ENCODE measurements around the gene TUBA1C. TPM values are rescaled to one million over a fixed set of nuclear protein-coding genes. Genes with fewer than 3 reads are reported as not detected.
"Not testable (repeated sequence)": the region's sequence is repeated elsewhere in the genome, so short reads cannot be mapped to it uniquely, and the experiment has no call there.

The TUBA1C gene
- total RNA-seq, 2 experiments from 2014 or later, result 308 to 324 TPM

DNA sequence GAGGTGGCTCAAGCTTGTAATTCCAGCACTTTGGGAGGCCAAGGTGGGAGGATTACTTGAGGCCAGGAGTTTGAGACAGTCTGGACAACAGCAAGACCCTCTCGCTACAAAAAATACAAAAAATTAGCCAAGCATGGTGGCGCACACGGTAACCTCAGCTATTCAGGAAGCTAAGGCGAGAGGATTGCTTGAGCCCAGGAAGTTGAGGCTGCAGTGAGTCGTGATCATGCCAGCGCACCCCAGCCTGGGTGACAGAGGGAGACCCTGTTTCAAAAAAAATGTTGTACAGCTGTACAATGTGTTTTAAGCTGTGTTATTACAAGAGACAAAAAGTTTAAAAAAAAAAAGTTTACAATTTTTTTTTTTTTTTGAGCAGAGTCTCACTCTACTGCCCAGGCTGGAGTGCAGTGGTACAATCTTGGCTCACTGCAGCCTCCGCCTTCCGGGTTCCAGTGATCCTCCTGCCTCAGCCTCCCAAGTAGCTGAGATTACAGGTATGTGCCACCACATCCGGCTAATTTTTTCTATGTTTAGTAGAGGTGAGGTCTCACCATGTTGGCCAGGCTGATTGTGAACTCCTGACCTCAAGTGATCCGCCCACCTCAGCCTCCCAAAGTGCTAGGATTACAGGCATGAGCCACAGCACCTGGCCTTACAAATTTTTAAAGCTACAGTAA lies 7.2 kb upstream of the TUBA1C start:
- not testable (repeated sequence) for H3K27me3 Mint-ChIP-seq (ENCODE audit: low read depth); H3K36me3 Mint-ChIP-seq (ENCODE audit: low read depth); H3K9me3 Mint-ChIP-seq (ENCODE audit: insufficient read depth); H3K4me1 Mint-ChIP-seq (ENCODE audit: low read depth); DNase-seq; H3K27ac Mint-ChIP-seq; ATAC-seq; H3K4me3 Mint-ChIP-seq
- POLR2A ChIA-PET, result interaction anchor here (0.6 to 0.7 kb wide), 2 partner anchors 24 to 484 kb away, joined by 3 read pairs; partner anchors contain the start of gene TMBIM6
- CTCF ChIA-PET, result interaction anchor here (1.1 kb wide), 2 partner anchors 74 to 84 kb away, joined by 3 to 4 read pairs; no protein-coding TSS in a partner anchor

DNA sequence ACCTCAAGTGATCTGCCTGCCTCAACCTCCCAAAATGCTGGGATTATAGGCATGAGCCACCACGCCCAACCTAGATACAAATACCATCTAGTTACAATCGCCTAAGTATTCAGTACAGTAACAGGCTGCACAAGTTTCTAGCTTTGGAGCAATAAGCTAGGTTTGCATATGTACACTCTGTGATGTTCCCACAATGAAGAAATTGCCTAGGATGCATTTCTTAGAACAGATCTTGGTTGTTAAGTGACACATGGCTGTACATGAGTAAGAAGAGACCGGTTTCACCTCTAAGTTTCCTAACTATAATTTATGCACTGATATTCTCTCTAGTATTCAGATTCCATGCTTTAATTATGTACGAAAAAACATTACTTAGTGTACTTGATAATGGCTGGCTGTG lies 5.4 kb upstream of the TUBA1C start:
- POLR2A ChIA-PET, result interaction anchor here (0.7 kb wide), 1 partner anchor 71 kb away, joined by 4 read pairs; no protein-coding TSS in a partner anchor
- H3K36me3 Mint-ChIP-seq (ENCODE audit: low read depth), result peaks cover 7% of the 10 kb centered on the region
- CTCF ChIA-PET, result no interaction called here
- DNase-seq (no peak), ATAC-seq (no peak)
- no peaks in the 10 kb centered on the region for H3K27me3 Mint-ChIP-seq (ENCODE audit: low read depth)
- H3K27ac Mint-ChIP-seq, result no peak overlapping the region
- no peaks in the 10 kb centered on the region for H3K9me3 Mint-ChIP-seq (ENCODE audit: insufficient read depth)
- H3K4me1 Mint-ChIP-seq (ENCODE audit: low read depth), result peaks cover 18% of the 10 kb centered on the region
- no peak overlapping the region for H3K4me3 Mint-ChIP-seq

DNA sequence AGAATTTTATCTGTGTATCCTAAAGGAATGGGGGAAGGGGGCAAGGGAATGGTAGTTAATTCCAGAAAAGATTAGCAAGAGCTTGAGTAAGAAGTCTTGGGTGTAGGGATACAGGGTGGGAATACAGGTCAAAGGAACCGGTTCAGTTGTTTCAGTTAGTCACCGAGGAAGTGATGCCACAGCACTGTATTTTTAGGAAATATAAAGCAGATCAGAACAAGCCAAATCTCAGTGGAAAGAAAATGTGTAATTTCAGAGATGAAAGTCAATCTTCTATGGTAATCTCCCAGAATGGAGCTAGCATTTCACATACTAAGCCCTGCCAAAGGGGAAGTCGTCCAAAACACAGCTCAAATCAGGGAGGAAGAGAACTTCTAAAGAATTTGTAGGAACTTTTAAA lies 4.7 kb upstream of the TUBA1C start:
- no peak for ATAC-seq
- no peaks in the 10 kb centered on the region for H3K9me3 Mint-ChIP-seq (ENCODE audit: insufficient read depth)
- ChIA-PET POLR2A (interaction anchor here (0.7 kb wide), 1 partner anchor 72 kb away, joined by 4 read pairs; no protein-coding TSS in a partner anchor), CTCF (no interaction called here)
- H3K4me3 Mint-ChIP-seq, result no peak overlapping the region
- DNase-seq, result no peak
- peaks cover 18% of the 10 kb centered on the region for H3K4me1 Mint-ChIP-seq (ENCODE audit: low read depth)
- H3K36me3 Mint-ChIP-seq (ENCODE audit: low read depth), result peaks cover 7% of the 10 kb centered on the region
- H3K27me3 Mint-ChIP-seq (ENCODE audit: low read depth), result no peaks in the 10 kb centered on the region
- no peak overlapping the region for H3K27ac Mint-ChIP-seq

- Mint-ChIP-seq H3K36me3 (ENCODE audit: low read depth) (peaks cover 11% of the 10 kb centered on the region), H3K4me1 (ENCODE audit: low read depth) (peaks cover 20% of the 10 kb centered on the region), H3K4me3 (no peak overlapping the region), H3K9me3 (ENCODE audit: insufficient read depth) (no peaks in the 10 kb centered on the region), H3K27me3 (ENCODE audit: low read depth) (no peaks in the 10 kb centered on the region), H3K27ac (no peak overlapping the region)
- no peak for ATAC-seq
- ChIA-PET POLR2A (no interaction called here), CTCF (no interaction called here)
- DNase-seq, result no peak
Measured at GRCh38 chr12:49260571-49261363, 4.1 kb upstream of the TUBA1C start.

DNA sequence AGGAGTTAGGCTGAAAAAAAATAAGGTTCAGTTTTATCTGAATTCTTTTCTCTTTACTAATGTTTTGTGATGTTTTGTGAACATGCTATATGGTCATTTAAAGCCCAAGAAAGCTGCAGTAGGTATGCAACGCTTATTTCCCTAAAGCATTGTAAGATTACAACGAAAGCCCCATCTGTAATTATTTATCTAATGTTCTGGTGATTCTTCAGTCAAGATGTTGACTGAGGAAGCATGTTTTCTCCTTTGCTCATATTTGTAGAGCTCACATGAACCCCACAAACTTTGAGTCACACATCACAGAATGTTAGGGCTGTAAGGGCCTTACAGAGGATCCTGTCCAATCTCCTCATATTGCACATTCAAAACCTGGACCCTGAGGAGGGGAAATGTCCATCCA lies 3.2 kb upstream of the TUBA1C start:
- CTCF ChIA-PET, result no interaction called here
- POLR2A ChIA-PET, result no interaction called here
- ATAC-seq, result no peak
- DNase-seq, result no peak
- no peak overlapping the region for H3K27ac Mint-ChIP-seq
- H3K4me1 Mint-ChIP-seq (ENCODE audit: low read depth), result peaks cover 26% of the 10 kb centered on the region
- no peaks in the 10 kb centered on the region for H3K27me3 Mint-ChIP-seq (ENCODE audit: low read depth)
- no peak overlapping the region for H3K4me3 Mint-ChIP-seq
- peaks cover 16% of the 10 kb centered on the region for H3K36me3 Mint-ChIP-seq (ENCODE audit: low read depth)
- no peaks in the 10 kb centered on the region for H3K9me3 Mint-ChIP-seq (ENCODE audit: insufficient read depth)

GRCh38 chr12:49263400-49263763 lies 1.5 kb upstream of the TUBA1C start:
- POLR2A ChIA-PET, result interaction anchor here (0.5 to 4.4 kb wide), 10 partner anchors 10 to 478 kb away, joined by 3 to 49 read pairs (median 4); partner anchors contain the start of genes TMBIM6, TROAP, TUBA1A and TUBA1B
- DNase-seq (no peak), ATAC-seq (no peak)
- H3K9me3 Mint-ChIP-seq (ENCODE audit: insufficient read depth), result no peaks in the 10 kb centered on the region
- peaks cover 35% of the 10 kb centered on the region for H3K4me1 Mint-ChIP-seq (ENCODE audit: low read depth)
- peaks cover 28% of the 10 kb centered on the region for H3K36me3 Mint-ChIP-seq (ENCODE audit: low read depth)
- H3K4me3 Mint-ChIP-seq, result peak overlapping the region; percentile 85
- CTCF ChIA-PET, result interaction anchor here (1.0 to 2.8 kb wide), 9 partner anchors 10 to 176 kb away, joined by 3 to 14 read pairs (median 4); partner anchors contain the start of gene TUBA1B
- H3K27me3 Mint-ChIP-seq (ENCODE audit: low read depth), result no peaks in the 10 kb centered on the region
- peak overlapping the region; percentile 55 for H3K27ac Mint-ChIP-seq

DNA sequence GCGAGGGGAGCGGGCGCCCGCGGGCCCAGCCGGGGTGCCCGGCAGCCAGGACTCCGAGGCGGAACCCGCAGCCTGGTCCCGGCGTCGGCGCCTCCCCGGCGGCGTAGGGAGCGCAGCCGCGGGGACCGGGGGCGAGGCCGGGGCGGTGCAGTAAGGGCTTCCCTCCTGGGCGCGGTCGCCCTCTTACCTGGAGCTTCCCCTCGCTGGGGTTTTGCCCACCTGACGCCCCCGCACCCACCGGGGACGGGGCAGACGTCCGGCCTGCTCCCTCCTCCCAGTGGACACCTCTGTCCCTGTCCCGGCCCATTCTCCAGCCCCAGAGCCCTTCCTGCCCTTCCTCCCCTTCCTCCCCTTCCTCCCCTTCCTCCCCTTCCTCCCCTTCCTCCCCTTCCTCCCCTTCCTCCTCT lies 413 bp upstream of the TUBA1C start:
- Mint-ChIP-seq H3K27me3 (ENCODE audit: low read depth) (no peaks in the 10 kb centered on the region), H3K4me1 (ENCODE audit: low read depth) (peaks cover 44% of the 10 kb centered on the region), H3K4me3 (peak overlapping the region; percentile 99), H3K36me3 (ENCODE audit: low read depth) (peaks cover 39% of the 10 kb centered on the region), H3K9me3 (ENCODE audit: insufficient read depth) (no peaks in the 10 kb centered on the region), H3K27ac (peak overlapping the region; percentile 99)
- peak; percentile 71 for DNase-seq
- peak; percentile 63 for ATAC-seq
- CTCF ChIA-PET, result interaction anchor here (1.2 to 2.8 kb wide), 7 partner anchors 11 to 177 kb away, joined by 3 to 14 read pairs (median 6); partner anchors contain the start of gene DNAJC22
- POLR2A ChIA-PET, result interaction anchor here (0.8 to 4.4 kb wide), 11 partner anchors 12 to 477 kb away, joined by 3 to 49 read pairs (median 4); partner anchors contain the start of genes SPATS2, TMBIM6, TROAP and TUBA1A

DNA sequence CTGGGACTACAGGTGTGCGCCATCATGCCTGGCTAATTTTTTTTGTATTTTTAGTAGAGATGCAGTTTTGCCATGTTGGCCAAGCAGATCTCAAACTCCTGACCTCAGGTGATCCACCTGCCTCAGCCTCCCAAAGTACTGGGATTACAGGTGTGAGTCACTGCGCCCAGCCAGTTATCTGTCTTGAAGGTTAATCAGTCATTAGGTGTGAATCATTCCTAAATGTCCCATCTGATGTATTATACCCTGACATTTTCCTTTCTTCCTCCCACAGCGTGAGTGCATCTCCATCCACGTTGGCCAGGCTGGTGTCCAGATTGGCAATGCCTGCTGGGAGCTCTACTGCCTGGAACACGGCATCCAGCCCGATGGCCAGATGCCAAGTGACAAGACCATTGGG lies 4.3 kb downstream of the TUBA1C start:
- H3K4me3 Mint-ChIP-seq; DNase-seq; POLR2A ChIA-PET; H3K9me3 Mint-ChIP-seq (ENCODE audit: insufficient read depth); H3K27ac Mint-ChIP-seq; H3K27me3 Mint-ChIP-seq (ENCODE audit: low read depth); ATAC-seq: not testable (repeated sequence)
- H3K36me3 Mint-ChIP-seq (ENCODE audit: low read depth), result peaks cover 62% of the 10 kb centered on the region
- peaks cover 39% of the 10 kb centered on the region for H3K4me1 Mint-ChIP-seq (ENCODE audit: low read depth)
- CTCF ChIA-PET, result interaction anchor here (1.0 to 4.3 kb wide), 3 partner anchors 8 to 73 kb away, joined by 3 to 18 read pairs (median 4); no protein-coding TSS in a partner anchor

GRCh38 chr12:49272790-49273725 lies 8.2 kb downstream of the TUBA1C start:
- Mint-ChIP-seq H3K27ac (no peak overlapping the region), H3K36me3 (ENCODE audit: low read depth) (peaks cover 48% of the 10 kb centered on the region), H3K9me3 (ENCODE audit: insufficient read depth) (no peaks in the 10 kb centered on the region), H3K4me3 (no peak overlapping the region), H3K4me1 (ENCODE audit: low read depth) (peaks cover 18% of the 10 kb centered on the region), H3K27me3 (ENCODE audit: low read depth) (no peaks in the 10 kb centered on the region)
- DNase-seq, result no peak
- ATAC-seq, result no peak
- ChIA-PET CTCF (interaction anchor here (1.0 kb wide), 1 partner anchor 50 kb away, joined by 3 read pairs; no protein-coding TSS in a partner anchor), POLR2A (interaction anchor here (0.8 to 1.5 kb wide), 2 partner anchors 9 to 74 kb away, joined by 3 read pairs; partner anchors contain the start of gene DNAJC22)

DNA sequence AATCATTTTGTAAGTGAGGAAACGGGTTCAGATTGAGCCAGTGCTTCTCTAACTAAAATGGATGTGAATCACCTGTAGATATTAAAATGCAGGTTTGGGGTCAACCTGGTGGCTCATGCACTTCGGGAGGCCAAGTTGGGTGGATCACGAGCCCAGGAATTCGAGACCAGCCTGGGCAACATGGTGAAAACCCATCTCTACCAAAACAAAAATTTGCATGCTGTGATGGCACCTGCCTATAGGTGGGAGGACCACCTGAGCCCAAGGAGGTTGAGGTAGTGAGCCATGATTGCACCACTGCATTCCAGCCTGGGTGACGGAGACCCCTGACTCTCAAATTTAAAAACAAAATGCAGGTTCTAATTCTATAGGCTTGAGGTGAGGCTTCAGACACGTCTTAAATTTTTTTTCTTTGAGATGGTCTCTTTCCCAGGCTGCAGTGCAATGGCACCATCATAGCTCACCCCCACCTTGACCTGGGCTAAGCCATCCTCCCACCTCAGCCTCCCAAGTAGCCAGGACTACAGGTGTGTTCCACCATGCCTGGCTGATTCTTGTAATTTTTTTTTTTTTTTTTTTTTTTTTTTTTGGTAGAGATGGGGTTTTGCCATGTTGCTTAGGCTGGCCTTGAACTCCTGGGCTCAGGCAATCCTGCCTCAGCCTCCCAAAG lies 9.0 kb downstream of the TUBA1C start:
- CTCF ChIA-PET, result interaction anchor here (1.0 to 1.2 kb wide), 2 partner anchors 49 to 65 kb away, joined by 3 read pairs; no protein-coding TSS in a partner anchor
- POLR2A ChIA-PET, result interaction anchor here (0.8 to 1.7 kb wide), 4 partner anchors 7 to 73 kb away, joined by 3 to 4 read pairs (median 3); partner anchors contain the start of gene DNAJC22

More for the DNA sequence above, 9.0 kb downstream of the TUBA1C start:
- H3K9me3 Mint-ChIP-seq (ENCODE audit: insufficient read depth), result no peaks in the 10 kb centered on the region
- peaks cover 11% of the 10 kb centered on the region for H3K4me1 Mint-ChIP-seq (ENCODE audit: low read depth)
- DNase-seq (no peak), ATAC-seq (no peak)
- H3K4me3 Mint-ChIP-seq, result no peak overlapping the region
- no peak overlapping the region for H3K27ac Mint-ChIP-seq
- H3K36me3 Mint-ChIP-seq (ENCODE audit: low read depth), result peaks cover 42% of the 10 kb centered on the region
- no peaks in the 10 kb centered on the region for H3K27me3 Mint-ChIP-seq (ENCODE audit: low read depth)
